K562 (cell line): ENCODE measurements around the gene SCGB1C2. TPM values are rescaled to one million over a fixed set of nuclear protein-coding genes. Genes with fewer than 3 reads are reported as not detected.

Experiments used
- ATAC-seq: fragments of 200-7000 bp; cut with Tn5 transposase; 3 replicates; pipeline ENCODE4 v1.9.1; 2020; ENCODE audit warnings: moderate library complexity
- BruUV-seq: library from RNA; stranded (reverse); fragments of 400-500 nt; replicated peaks from 2 replicates; lab custom pipeline; 2021; lab: Mats Ljungman, UMichigan
- CTCF ChIA-PET: fragments of 300-600 bp; formaldehyde crosslinking; extraction: SDS; loops from one replicate; lab custom pipeline; 2021; ENCODE audit warnings: low intra/inter-chr PET ratio; lab: Yijun Ruan, JAX
- POLR2A ChIA-PET: fragments of 300-600, 350-650 bp; sonication (Branson Sonifier 250); formaldehyde crosslinking; extraction: SDS; loops from one replicate; lab custom pipeline; 2021; ENCODE audit warnings: antibody characterized with exemption, inconsistent platforms; lab: Yijun Ruan, JAX
- DNase-seq, 4 experiments: peaks; one replicate each; pipeline versions ENCODE4 v3.0.0 to v3.0.0-alpha.2; 2011 to 2018; ENCODE audit warnings: low spot score in 3 of 4, mixed read lengths in 3 of 4; ENCODE audit errors: extremely low read depth in 1 of 4
- FAIRE-seq: peaks from 2 replicates; lab custom pipeline; 2011; peaks lifted over from hg19 to GRCh38; lab: Jason Lieb, UNC
- H2AFZ ChIP-seq: 2 replicates; pipeline ENCODE4 v1.6.0; 2011; ENCODE audit warnings: low read depth, low read length, control low read depth, inconsistent platforms
- H3K27ac ChIP-seq: fragments of 200-600 bp; 3 replicates; pipeline ENCODE4 v1.8.0; 2011; ENCODE audit warnings: low read depth, mild to moderate bottlenecking, control low read depth, inconsistent platforms, low read length, moderate library complexity, mixed read lengths; ENCODE audit errors: extremely low read depth
- H3K27me3 ChIP-seq, 2 experiments: fragments of 300-600 bp in 1 of 2; 2 replicates in 1 of 2; 3 replicates in 1 of 2; pipeline versions ENCODE4 v1.6.0 to v1.8.0; 2011; ENCODE audit warnings: inconsistent platforms in 2 of 2, low read length in 2 of 2, mild to moderate bottlenecking in 1 of 2, mixed read lengths in 1 of 2, moderate library complexity in 1 of 2; ENCODE audit not compliant: control insufficient read depth in 2 of 2, insufficient read depth in 2 of 2
- H3K36me3 ChIP-seq: fragments of 300-600 bp; 3 replicates; pipeline ENCODE4 v1.8.0; 2011; ENCODE audit warnings: mild to moderate bottlenecking, low read length, inconsistent platforms; ENCODE audit not compliant: control insufficient read depth, insufficient read depth
- H3K4me1 ChIP-seq, 2 experiments: fragments of 200-600 bp in 1 of 2; replicated peaks in 1 of 2; 2 replicates in 1 of 2; 3 replicates in 1 of 2; pipeline versions ENCODE4 v1.5.1 to v1.8.0; 2011; ENCODE audit warnings: inconsistent platforms in 2 of 2, low read length in 2 of 2, mild to moderate bottlenecking in 1 of 2, mixed read lengths in 1 of 2, moderate library complexity in 1 of 2; ENCODE audit not compliant: control insufficient read depth in 2 of 2, insufficient read depth in 2 of 2
- H3K4me2 ChIP-seq: 2 replicates; pipeline ENCODE4 v1.6.1; 2011; ENCODE audit warnings: low read length, control low read depth, inconsistent platforms, mixed read lengths; ENCODE audit not compliant: insufficient read depth
- H3K4me3 ChIP-seq: fragments of 200-600 bp; sonication (generic), shearing (Covaris generic); 2 replicates; pipeline ENCODE4 v1.5.1; 2016; ENCODE audit warnings: control low read depth, inconsistent platforms
- H3K79me2 ChIP-seq: fragments of 200-600 bp; 3 replicates; pipeline ENCODE4 v1.8.0; 2011; ENCODE audit warnings: low read length, inconsistent platforms; ENCODE audit not compliant: control insufficient read depth, insufficient read depth
- H3K9ac ChIP-seq, 2 experiments: 2 replicates each; pipeline versions ENCODE4 v1.6.0 to v1.6.1; 2011; ENCODE audit warnings: low read depth in 2 of 2, low read length in 2 of 2, control low read depth in 1 of 2, inconsistent platforms in 1 of 2, mild to moderate bottlenecking in 1 of 2, mixed read lengths in 1 of 2; ENCODE audit not compliant: insufficient read depth in 1 of 2
- H3K9me1 ChIP-seq: one replicate; pipeline ENCODE4 v1.6.0; 2011; ENCODE audit warnings: inconsistent platforms, mild to moderate bottlenecking, low read length, moderate library complexity; ENCODE audit not compliant: control insufficient read depth, insufficient read depth
- H3K9me3 ChIP-seq: replicated peaks from 2 replicates; pipeline ENCODE4 v1.5.1; 2011; ENCODE audit warnings: low read depth, low read length, inconsistent platforms; ENCODE audit not compliant: control insufficient read depth, insufficient read depth
- H4K20me1 ChIP-seq: replicated peaks from 2 replicates; pipeline ENCODE4 v1.6.1; 2011; ENCODE audit warnings: low read length, inconsistent platforms, mixed read lengths; ENCODE audit not compliant: control insufficient read depth, insufficient read depth
- ARID2 ChIP-seq: fragments of 450-650 bp; IDR thresholded peaks from 2 replicates; pipeline ENCODE4 v1.6.1; 2017; ENCODE audit warnings: antibody characterized with exemption, mild to moderate bottlenecking
- ESRRA ChIP-seq: fragments of 450-650 bp; IDR thresholded peaks from 2 replicates; pipeline ENCODE4 v1.6.1; 2014; ENCODE audit warnings: low read depth, mild to moderate bottlenecking, moderate library complexity, borderline replicate concordance
- MXI1 ChIP-seq: IDR thresholded peaks from 2 replicates; pipeline ENCODE4 v1.6.1; 2011; ENCODE audit warnings: low read depth, mild to moderate bottlenecking, improper control_type of control experiment, low read length
- NFRKB ChIP-seq: fragments of 450-650 bp; IDR thresholded peaks from 2 replicates; pipeline ENCODE4 v1.6.1; 2016; ENCODE audit warnings: low read depth
- RBM25 ChIP-seq: fragments of 200-400 bp; formaldehyde crosslinking; IDR thresholded peaks from 2 replicates; pipeline ENCODE4 v1.6.1; 2018; ENCODE audit warnings: low read length, low read depth, moderate library complexity; ENCODE audit not compliant: severe bottlenecking
- RNF2 ChIP-seq: sonication (generic); IDR thresholded peaks from 2 replicates; pipeline ENCODE4 v1.6.1; 2016
- TAF9B ChIP-seq: fragments of 450-650 bp; IDR thresholded peaks from 2 replicates; pipeline ENCODE4 v1.6.1; 2018; ENCODE audit warnings: mild to moderate bottlenecking; ENCODE audit not compliant: partially characterized antibody
- TFE3 ChIP-seq: fragments of 450-650 bp; formaldehyde crosslinking; IDR thresholded peaks from 2 replicates; pipeline ENCODE4 v1.4.0; 2020; ENCODE audit warnings: mild to moderate bottlenecking, mixed read lengths
- ZBTB43 ChIP-seq: sonication (generic); formaldehyde crosslinking; IDR thresholded peaks from 2 replicates; pipeline ENCODE4 v1.8.0; 2023; ENCODE audit warnings: mild to moderate bottlenecking, missing genetic modification reagents
- ZNF3 ChIP-seq: fragments of 250-450 bp; sonication (Bioruptor Pico); IDR thresholded peaks from 2 replicates; pipeline ENCODE4 v1.5.0; 2021; ENCODE audit warnings: mild to moderate bottlenecking, moderate library complexity
- ZNF436 ChIP-seq: fragments of 250-450, 450-650 bp; sonication (Bioruptor Pico); formaldehyde crosslinking; IDR thresholded peaks from 2 replicates; pipeline ENCODE4 v1.7.0; 2020; ENCODE audit warnings: mild to moderate bottlenecking
- WGBS: fragments of 100-300 bp; shearing (Covaris generic); methylation state at CpG from one replicate; pipeline ENCODE4 v1.1.6; 2016; ENCODE audit warnings: low coverage, mixed read lengths; ENCODE audit not compliant: insufficient coverage; ENCODE audit errors: missing lambda C conversion rate; 5-methylcytosine and 5-hydroxymethylcytosine counted together
- in situ Hi-C: fragments of 300-500 bp; cut with MboI; formaldehyde crosslinking; loops from 4 replicates; pipeline ENCODE4 v1.15.0; 2018; ENCODE audit warnings: inconsistent platforms, mixed read lengths
- intact Hi-C: fragments of 100-400 bp; cut with micrococcal nuclease; formaldehyde crosslinking; loops from 2 replicates; pipeline ENCODE4 v1.14.2; 2022
- polyA plus RNA-seq, 8 experiments: library from polyadenylated mRNA; depleted of rRNA in 4 of 8; stranded (reverse) in 5 of 8; unstranded in 3 of 8; fragments of >200 nt; fragmentation: Nextera tagmentation in 2 of 8; fragmentation: Illumina TruSeq in 1 of 8; extraction: Ambion mirVana in 2 of 8; extraction: Trizol in 1 of 8; gene quantifications; 2 replicates each; pipeline versions ENCODE4 v1.2.1 to v1.2.3, GENCODE V29; 2011 to 2014; ENCODE audit warnings: inconsistent platforms in 1 of 8, missing spikeins in 1 of 8
- total RNA-seq, 7 experiments: library from RNA; depleted of rRNA in 6 of 7; stranded (reverse); fragments of >200 nt in 6 of 7; fragmentation: Illumina TruSeq in 2 of 7; extraction: Trizol in 2 of 7; gene quantifications; 2 replicates each; pipeline versions ENCODE4 v1.2.1 to v1.2.3, GENCODE V29; 2011 to 2021; ENCODE audit warnings: low replicate concordance in 1 of 7
- TF ChIP-seq, protein P1 (sequence below): IDR thresholded peaks from 3 replicates; pipeline ENCODE4 v1.6.1; 2011; ENCODE audit warnings: borderline replicate concordance, mild to moderate bottlenecking; ENCODE audit not compliant: insufficient read length, insufficient read depth

Gene SCGB1C2
- total and polyA plus RNA-seq, 9 of the 15 experiments (the other 6 are each of a cell fraction or from before 2014, with no cell fraction given) = not detected

DNA sequence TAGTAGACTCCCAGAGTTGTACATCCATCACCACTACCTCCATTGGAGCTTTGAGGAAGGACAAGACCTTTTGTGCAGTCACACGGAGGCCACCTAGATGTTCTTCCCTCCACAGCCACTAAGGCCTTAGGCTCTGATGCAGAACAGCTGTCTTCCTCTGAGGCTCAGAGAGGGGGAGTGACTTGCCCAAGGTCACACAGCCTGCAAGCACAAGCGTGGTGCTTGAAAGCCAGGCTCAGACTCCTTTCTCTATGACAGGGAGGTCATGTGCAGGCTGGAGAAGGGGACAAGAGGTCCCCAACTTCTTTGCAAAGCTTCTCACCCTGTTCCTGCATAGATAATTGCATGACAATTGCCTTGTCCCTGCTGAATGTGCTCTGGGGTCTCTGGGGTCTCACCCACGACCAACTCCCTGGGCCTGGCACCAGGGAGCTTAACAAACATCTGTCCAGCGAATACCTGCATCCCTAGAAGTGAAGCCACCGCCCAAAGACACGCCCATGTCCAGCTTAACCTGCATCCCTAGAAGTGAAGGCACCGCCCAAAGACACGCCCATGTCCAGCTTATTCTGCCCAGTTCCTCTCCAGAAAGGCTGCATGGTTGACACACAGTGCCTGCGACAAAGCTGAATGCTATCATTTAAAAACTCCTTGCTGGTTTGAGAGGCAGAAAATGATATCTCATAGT, 12.7 kb downstream of the SCGB1C2 start:
- Histone ChIP-seq H2AFZ (no peak overlapping the region), H3K79me2 (no peaks in the 10 kb centered on the region), H4K20me1 (no peaks in the 10 kb centered on the region), H3K27ac (no peak overlapping the region), H3K9ac (no peak overlapping the region), H3K9me3 (no peaks in the 10 kb centered on the region), H3K4me3 (no peak overlapping the region), H3K9me1 (no peaks in the 10 kb centered on the region), H3K36me3 (no peaks in the 10 kb centered on the region), H3K4me1 (no peaks in the 10 kb centered on the region), H3K27me3 (peaks cover 0 to 19% of the 10 kb centered on the region in 2 experiments; a peak in 3 of 5 replicates), H3K4me2 (no peak overlapping the region)
- DNase-seq (peak in 2 of 4 experiments; percentile 10 to 11), ATAC-seq (no peak), FAIRE-seq (no peak)
- no TSS peak for BruUV-seq
- 2% methylated on average over 7 of the region's 9 CpGs for WGBS
- ChIA-PET POLR2A (interaction anchor here (0.6 kb wide), 1 partner anchor 535 kb away, joined by 4 read pairs; no protein-coding TSS in a partner anchor), CTCF (no interaction called here)
- no peak for TF ChIP-seq NFRKB
- peak; percentile 23 for TF ChIP-seq RBM25
- intact Hi-C loops (no loop called here), in situ Hi-C loops (no loop called here)

DNA sequence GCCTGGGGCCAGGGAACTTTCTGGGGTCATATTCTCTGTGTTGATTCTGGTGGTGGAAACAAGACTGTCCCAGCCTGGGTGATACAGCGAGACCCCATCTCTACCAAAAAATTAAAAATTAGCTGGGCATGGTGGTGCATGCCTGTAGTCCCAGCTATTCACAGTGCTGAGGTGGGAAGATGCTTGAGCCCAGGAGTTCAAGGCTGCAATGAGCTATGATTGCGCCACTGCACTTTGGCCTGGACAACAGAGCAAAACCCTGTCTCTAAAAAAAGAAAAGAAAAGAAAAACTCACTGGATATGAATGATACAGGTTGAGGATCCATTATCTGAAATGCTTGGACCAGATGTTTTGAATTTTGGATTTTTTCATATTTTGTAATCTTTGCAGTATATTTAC, 13.6 kb downstream of the SCGB1C2 start:
- ATAC-seq = no peak
- FAIRE-seq = no peak
- POLR2A ChIA-PET = interaction anchor here (1.3 kb wide), 1 partner anchor 11 kb away, joined by 4 read pairs; no protein-coding TSS in a partner anchor
- TF ChIP-seq, protein P1, sequence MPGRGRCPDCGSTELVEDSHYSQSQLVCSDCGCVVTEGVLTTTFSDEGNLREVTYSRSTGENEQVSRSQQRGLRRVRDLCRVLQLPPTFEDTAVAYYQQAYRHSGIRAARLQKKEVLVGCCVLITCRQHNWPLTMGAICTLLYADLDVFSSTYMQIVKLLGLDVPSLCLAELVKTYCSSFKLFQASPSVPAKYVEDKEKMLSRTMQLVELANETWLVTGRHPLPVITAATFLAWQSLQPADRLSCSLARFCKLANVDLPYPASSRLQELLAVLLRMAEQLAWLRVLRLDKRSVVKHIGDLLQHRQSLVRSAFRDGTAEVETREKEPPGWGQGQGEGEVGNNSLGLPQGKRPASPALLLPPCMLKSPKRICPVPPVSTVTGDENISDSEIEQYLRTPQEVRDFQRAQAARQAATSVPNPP = no peak
- no peak for TF ChIP-seq TAF9B
- no peak for TF ChIP-seq ESRRA
- no peak for TF ChIP-seq RNF2
- no peak for TF ChIP-seq ZBTB43 (CRISPR knock-in tag)
- TF ChIP-seq ARID2 = no peak
- no peak for TF ChIP-seq TFE3 (CRISPR knock-in tag)
- no peak for TF ChIP-seq ZNF436 (CRISPR knock-in tag)
- no peak for TF ChIP-seq MXI1
- no peak for TF ChIP-seq ZNF3 (CRISPR knock-in tag)

More for the DNA sequence above, 13.6 kb downstream of the SCGB1C2 start:
- intact Hi-C loops (no loop called here), in situ Hi-C loops (no loop called here)
- Histone ChIP-seq H3K9me1 (no peaks in the 10 kb centered on the region), H3K79me2 (no peaks in the 10 kb centered on the region), H3K27ac (no peak overlapping the region), H4K20me1 (no peaks in the 10 kb centered on the region), H3K9me3 (no peaks in the 10 kb centered on the region), H3K4me2 (no peak overlapping the region), H3K27me3 (peaks cover 0 to 27% of the 10 kb centered on the region in 2 experiments; a peak in 3 of 5 replicates), H3K9ac (no peak overlapping the region), H3K4me1 (no peaks in the 10 kb centered on the region), H3K4me3 (no peak overlapping the region), H3K36me3 (no peaks in the 10 kb centered on the region), H2AFZ (no peak overlapping the region)
- DNase-seq = no peak
- CTCF ChIA-PET = no interaction called here
- WGBS = 10% methylated on average over 2 of the region's 2 CpGs
- BruUV-seq = no TSS peak
